Activated CD8-positive, alpha-beta T cell treated with anti-CD3 and anti-CD28 coated beads for 36 hours (primary cell): ENCODE data around the gene FOXJ1. TPM values are rescaled to one million over a fixed set of nuclear protein-coding genes. Genes with fewer than 3 reads are reported as not detected.
A peak's percentile ranks its signal among the peaks of the same experiment; 100 is the strongest.

Experiments used
- ATAC-seq: fragments of 200-7000 bp; cut with Tn5 transposase; one replicate; pipeline ENCODE4 v1.10.0; 2021; ENCODE audit warnings: mild to moderate bottlenecking, moderate library complexity
- CTCF ChIA-PET: fragments of 350-600 bp; sonication (Branson Sonifier 250); formaldehyde crosslinking; loops from one replicate; lab custom pipeline; 2021; ENCODE audit warnings: antibody characterized with exemption; lab: Charles Lee
- POLR2A ChIA-PET: fragments of 350-600 bp; sonication (Branson Sonifier 250); formaldehyde crosslinking; loops from one replicate; lab custom pipeline; 2021; ENCODE audit warnings: antibody characterized with exemption; lab: Charles Lee
- DNase-seq: peaks from one replicate; pipeline ENCODE4 v3.0.0-alpha.2; 2020
- H3K27ac Mint-ChIP-seq: one replicate; pipeline ENCODE4 v1.8.0; 2021; ENCODE audit warnings: mild to moderate bottlenecking, mixed read lengths
- H3K27me3 Mint-ChIP-seq: one replicate; pipeline ENCODE4 v1.8.0; 2021; ENCODE audit warnings: mixed read lengths
- H3K36me3 Mint-ChIP-seq: one replicate; pipeline ENCODE4 v1.8.0; 2021; ENCODE audit warnings: low read depth, mixed read lengths
- H3K4me1 Mint-ChIP-seq: one replicate; pipeline ENCODE4 v1.8.0; 2021; ENCODE audit warnings: low read depth, mixed read lengths
- H3K4me3 Mint-ChIP-seq: one replicate; pipeline ENCODE4 v1.8.0; 2021; ENCODE audit warnings: mild to moderate bottlenecking, moderate library complexity, mixed read lengths
- H3K9me3 Mint-ChIP-seq: one replicate; pipeline ENCODE4 v1.8.0; 2021; ENCODE audit warnings: mixed read lengths
- intact Hi-C: fragments of 100-400 bp; cut with micrococcal nuclease; formaldehyde crosslinking; loops from one replicate; pipeline ENCODE4 v1.10.0; 2022
- total RNA-seq, 2 experiments: library from RNA; stranded (reverse); gene quantifications; one replicate each; pipeline ENCODE4 v1.2.3, GENCODE V29; 2021
- TF ChIP-seq, protein P1 (sequence below): fragments of 200-600 bp; IDR thresholded peaks from one replicate; pipeline ENCODE4 v1.8.0; 2022; ENCODE audit warnings: antibody characterized with exemption, mild to moderate bottlenecking

Gene FOXJ1
- total RNA-seq, 2 experiments from 2014 or later: 11.1 to 11.6 TPM

DNA sequence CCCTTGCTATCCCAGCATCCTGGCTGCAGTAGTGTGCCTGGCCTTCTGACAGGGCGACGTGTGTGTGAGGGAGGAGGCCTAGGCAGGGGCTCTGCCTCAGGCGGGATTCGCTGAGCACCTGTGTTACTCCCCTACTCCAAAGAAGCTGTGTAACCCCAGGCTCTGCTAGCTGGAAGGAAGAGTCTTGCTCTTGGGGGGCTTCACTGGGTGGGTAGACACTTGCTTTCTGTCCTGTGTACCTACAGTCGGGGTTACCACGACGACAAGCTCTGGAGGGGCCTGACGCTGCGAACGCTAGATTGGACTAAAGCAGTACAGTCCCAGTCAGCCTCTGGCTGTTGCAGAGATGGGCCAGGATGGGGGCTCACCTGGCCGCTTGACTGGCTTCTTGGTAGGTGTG, 47.0 kb downstream of the FOXJ1 start:
- Mint-ChIP-seq H3K4me3 (no peak overlapping the region), H3K4me1 (no peaks in the 10 kb centered on the region), H3K9me3 (no peaks in the 10 kb centered on the region), H3K27me3 (no peaks in the 10 kb centered on the region), H3K27ac (no peak overlapping the region), H3K36me3 (peaks cover 28% of the 10 kb centered on the region)
- intact Hi-C loops: no loop called here
- DNase-seq: no peak
- no peak for ATAC-seq
- ChIA-PET POLR2A (interaction anchor here (0.6 to 1.7 kb wide), 3 partner anchors 9 to 15 kb away, joined by 3 to 8 read pairs (median 6); partner anchors contain the start of genes EXOC7 and ZACN), CTCF (interaction anchor here (0.8 to 1.6 kb wide), 3 partner anchors 76 to 186 kb away, joined by 3 to 6 read pairs (median 4); no protein-coding TSS in a partner anchor)
- TF ChIP-seq, protein P1, sequence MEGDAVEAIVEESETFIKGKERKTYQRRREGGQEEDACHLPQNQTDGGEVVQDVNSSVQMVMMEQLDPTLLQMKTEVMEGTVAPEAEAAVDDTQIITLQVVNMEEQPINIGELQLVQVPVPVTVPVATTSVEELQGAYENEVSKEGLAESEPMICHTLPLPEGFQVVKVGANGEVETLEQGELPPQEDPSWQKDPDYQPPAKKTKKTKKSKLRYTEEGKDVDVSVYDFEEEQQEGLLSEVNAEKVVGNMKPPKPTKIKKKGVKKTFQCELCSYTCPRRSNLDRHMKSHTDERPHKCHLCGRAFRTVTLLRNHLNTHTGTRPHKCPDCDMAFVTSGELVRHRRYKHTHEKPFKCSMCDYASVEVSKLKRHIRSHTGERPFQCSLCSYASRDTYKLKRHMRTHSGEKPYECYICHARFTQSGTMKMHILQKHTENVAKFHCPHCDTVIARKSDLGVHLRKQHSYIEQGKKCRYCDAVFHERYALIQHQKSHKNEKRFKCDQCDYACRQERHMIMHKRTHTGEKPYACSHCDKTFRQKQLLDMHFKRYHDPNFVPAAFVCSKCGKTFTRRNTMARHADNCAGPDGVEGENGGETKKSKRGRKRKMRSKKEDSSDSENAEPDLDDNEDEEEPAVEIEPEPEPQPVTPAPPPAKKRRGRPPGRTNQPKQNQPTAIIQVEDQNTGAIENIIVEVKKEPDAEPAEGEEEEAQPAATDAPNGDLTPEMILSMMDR: no peak

DNA sequence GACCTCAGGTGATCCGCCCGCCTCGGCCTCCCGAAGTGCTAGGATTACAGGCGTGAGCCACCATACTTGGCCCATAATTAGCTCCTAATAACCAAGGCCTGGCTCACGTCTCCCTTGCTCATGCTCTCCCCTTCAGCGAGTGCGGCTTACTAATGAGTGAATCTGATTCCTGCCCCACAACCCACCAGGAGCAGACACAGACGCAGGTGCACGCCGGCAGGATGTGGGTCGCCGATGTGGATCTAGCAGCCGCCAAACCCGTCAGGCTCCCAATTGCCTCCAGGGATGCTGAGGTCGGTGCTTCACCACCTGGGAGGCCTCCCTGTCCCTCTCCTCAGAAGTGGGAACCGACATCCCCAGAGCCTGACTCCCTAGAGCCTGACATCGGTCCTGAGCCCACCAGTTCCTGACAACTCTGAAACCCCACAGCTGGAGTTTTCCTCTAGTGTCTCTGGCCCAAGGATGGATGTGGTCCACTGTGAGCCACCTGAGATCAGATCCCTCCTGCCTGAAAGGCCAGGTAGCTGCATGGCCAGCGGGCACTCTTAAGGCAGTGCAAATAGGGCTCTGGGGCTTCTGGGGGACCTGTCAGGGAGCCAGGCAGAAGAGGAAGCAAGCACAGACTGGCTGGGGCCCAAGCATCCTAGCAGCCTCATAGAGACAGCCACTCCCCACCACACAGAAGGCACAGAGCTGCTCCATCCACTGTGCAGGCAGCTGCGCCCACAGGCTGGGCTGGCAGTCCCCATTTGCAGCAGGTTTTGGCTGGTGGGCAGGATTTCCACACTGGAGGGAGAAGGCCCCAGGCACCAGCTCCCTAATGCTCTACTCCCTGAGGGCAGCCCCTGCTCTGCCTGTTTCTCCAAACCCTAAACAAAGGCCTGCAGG, 48.3 kb downstream of the FOXJ1 start:
- H3K27ac Mint-ChIP-seq: no peak overlapping the region

GRCh38 chr17:76091526-76092286, 49.3 kb downstream of the FOXJ1 start:
- Mint-ChIP-seq H3K27me3 (no peaks in the 10 kb centered on the region), H3K9me3 (no peaks in the 10 kb centered on the region), H3K4me1 (no peaks in the 10 kb centered on the region), H3K36me3 (peaks cover 24% of the 10 kb centered on the region), H3K4me3 (peak overlapping the region; percentile 45), H3K27ac (peak overlapping the region; percentile 89)
- intact Hi-C loops: no loop called here
- ChIA-PET POLR2A (interaction anchor here (1.1 to 1.3 kb wide), 2 partner anchors 13 to 15 kb away, joined by 3 to 4 read pairs; partner anchors contain the start of gene EXOC7), CTCF (no interaction called here)
- DNase-seq (peak; percentile 26), ATAC-seq (peak; percentile 58)
- TF ChIP-seq, protein P1: no peak

More for the DNA sequence above, 48.3 kb downstream of the FOXJ1 start:
- CTCF ChIA-PET: interaction anchor here (0.8 to 1.1 kb wide), 2 partner anchors 78 to 187 kb away, joined by 3 read pairs; no protein-coding TSS in a partner anchor
- no peak for ATAC-seq
- Mint-ChIP-seq H3K36me3 (peaks cover 31% of the 10 kb centered on the region), H3K9me3 (no peaks in the 10 kb centered on the region), H3K4me1 (no peaks in the 10 kb centered on the region), H3K4me3 (no peak overlapping the region), H3K27me3 (no peaks in the 10 kb centered on the region)
- intact Hi-C loops: no loop called here
- TF ChIP-seq, protein P1: no peak
- POLR2A ChIA-PET: interaction anchor here (1.2 to 1.7 kb wide), 4 partner anchors 10 to 21 kb away, joined by 4 to 8 read pairs (median 6); partner anchors contain the start of genes EXOC7, SRP68 and ZACN
- DNase-seq: no peak

DNA sequence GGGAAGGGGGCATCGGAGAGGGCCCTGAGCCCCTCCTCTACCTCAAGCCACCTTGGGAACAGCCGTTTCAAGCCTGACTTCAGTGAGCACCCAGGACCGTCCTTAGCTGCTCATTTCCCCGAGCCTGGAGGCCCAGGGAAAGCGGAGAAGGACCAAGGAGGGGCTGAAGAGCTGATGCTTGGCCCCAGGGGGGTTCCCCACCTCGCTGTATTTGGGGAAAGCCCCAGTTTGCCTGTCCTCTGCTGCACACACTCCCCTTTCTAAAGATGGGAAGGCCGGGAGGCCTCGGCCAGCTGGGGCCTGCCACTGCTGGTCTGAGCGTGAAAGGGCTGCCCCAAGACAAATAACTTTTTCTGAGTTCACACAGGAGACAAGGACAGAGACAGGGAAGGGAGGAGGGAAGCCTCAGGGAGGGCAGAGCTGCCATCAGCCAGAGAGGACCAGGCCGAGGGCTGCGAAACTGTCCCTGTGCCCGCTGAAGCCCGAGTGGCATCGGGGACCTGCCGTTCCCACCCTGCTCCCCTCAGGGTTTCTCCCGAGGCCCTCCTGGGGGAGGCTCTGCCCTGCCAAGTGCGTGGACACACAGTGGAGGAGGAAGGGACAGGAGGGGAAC, 50.4 kb downstream of the FOXJ1 start:
- TF ChIP-seq, protein P1: no peak
- H3K36me3 Mint-ChIP-seq: peaks cover 18% of the 10 kb centered on the region
- H3K4me3 Mint-ChIP-seq: no peak overlapping the region
- POLR2A ChIA-PET: interaction anchor here (1.1 kb wide), 1 partner anchor 14 kb away, joined by 3 read pairs; the partner anchor contains the start of gene EXOC7
- intact Hi-C loops: no loop called here
- no peak for DNase-seq
- no peaks in the 10 kb centered on the region for H3K9me3 Mint-ChIP-seq
- H3K4me1 Mint-ChIP-seq: no peaks in the 10 kb centered on the region
- H3K27ac Mint-ChIP-seq: no peak overlapping the region
- no peak for ATAC-seq
- CTCF ChIA-PET: no interaction called here
- no peaks in the 10 kb centered on the region for H3K27me3 Mint-ChIP-seq
